ENCODE data around the gene ACKR2.

Gene ACKR2

GRCh38 chr3:42892807-42893206 is 83.6 kb downstream of the ACKR2 start:
- no peak for DNase-seq (ENCODE audit: low read depth)

GRCh38 chr3:42894698-42895579 is 85.7 kb downstream of the ACKR2 start:
- DNase-seq (ENCODE audit: low read depth): no peak

GRCh38 chr3:42895580-42895868 is 86.3 kb downstream of the ACKR2 start:
- no peak for DNase-seq (ENCODE audit: low read depth)

- no peak for DNase-seq (ENCODE audit: low read depth)
Measured at GRCh38 chr3:42898896-42899675, 89.8 kb downstream of the ACKR2 start.

- no peak for DNase-seq (ENCODE audit: low read depth)
Measured at GRCh38 chr3:42900226-42901072, 91.2 kb downstream of the ACKR2 start.

- DNase-seq (ENCODE audit: low read depth): no peak
Measured at GRCh38 chr3:42901073-42901415, 91.8 kb downstream of the ACKR2 start.

GRCh38 chr3:42902257-42902656 is 93.0 kb downstream of the ACKR2 start:
- no peak for DNase-seq (ENCODE audit: low read depth)

- DNase-seq (ENCODE audit: low read depth): no peak
Measured at GRCh38 chr3:42904076-42904475, 94.8 kb downstream of the ACKR2 start.

GRCh38 chr3:42905740-42906069 is 96.5 kb downstream of the ACKR2 start:
- no peak for DNase-seq (ENCODE audit: low read depth)

- DNase-seq (ENCODE audit: low read depth): no peak
Measured at GRCh38 chr3:42906070-42906847, 97.0 kb downstream of the ACKR2 start, which contains the start of gene ZNF662. TSS of gene ZNF662 (plus strand) at chr3:42906142. CDS start at chr3:42908115, 1,973 bp downstream.

- DNase-seq (ENCODE audit: low read depth): no peak
Measured at GRCh38 chr3:42906848-42907183, 97.6 kb downstream of the ACKR2 start.

GRCh38 chr3:42908675-42909074 is 99.4 kb downstream of the ACKR2 start:
- no peak for DNase-seq (ENCODE audit: low read depth)

- no peak for DNase-seq (ENCODE audit: low read depth)
Measured at GRCh38 chr3:42911551-42911950, 102.3 kb downstream of the ACKR2 start.

GRCh38 chr3:42914771-42915515 is 105.7 kb downstream of the ACKR2 start:
- no peak for DNase-seq (ENCODE audit: low read depth)

Data from HS-27A (cell line).